ENCODE measurements around the gene GAS7.

GRCh38 chr17:10106067-10106466 is 92.3 kb downstream of the GAS7 start:
- no peak for TF ChIP-seq CTCF (IDR thresholded peaks at IDR 0.05)
- no peak for TF ChIP-seq EP300 (IDR thresholded peaks at IDR 0.05)

Measured in gastroesophageal sphincter (tissue), 3 donors.